ENCODE results near the gene PTPN6.

DNA sequence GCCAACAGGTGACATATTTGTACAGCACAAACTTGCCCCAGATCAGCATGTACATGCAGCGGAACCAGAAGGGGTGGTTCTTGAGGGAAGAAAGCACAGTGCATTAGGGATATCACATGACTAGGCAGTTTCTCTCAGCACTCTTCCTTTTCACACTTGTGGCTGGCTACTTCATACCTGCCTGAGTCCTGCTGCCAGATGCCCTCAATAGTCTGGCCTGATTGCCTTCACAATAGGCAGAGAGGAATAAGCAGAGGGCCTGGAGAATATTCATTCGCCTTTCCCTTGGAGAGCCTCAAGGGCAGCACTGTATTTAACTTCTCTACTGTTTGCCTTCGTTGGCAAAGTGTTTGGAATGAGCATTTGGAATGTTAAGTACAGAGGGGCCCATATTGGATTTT, 27.5 kb downstream of the PTPN6 start:
- peak; percentile 80 for TF ChIP-seq POLR2AphosphoS5 (IDR thresholded peaks at IDR 0.05)
- TF ChIP-seq, protein P1, sequence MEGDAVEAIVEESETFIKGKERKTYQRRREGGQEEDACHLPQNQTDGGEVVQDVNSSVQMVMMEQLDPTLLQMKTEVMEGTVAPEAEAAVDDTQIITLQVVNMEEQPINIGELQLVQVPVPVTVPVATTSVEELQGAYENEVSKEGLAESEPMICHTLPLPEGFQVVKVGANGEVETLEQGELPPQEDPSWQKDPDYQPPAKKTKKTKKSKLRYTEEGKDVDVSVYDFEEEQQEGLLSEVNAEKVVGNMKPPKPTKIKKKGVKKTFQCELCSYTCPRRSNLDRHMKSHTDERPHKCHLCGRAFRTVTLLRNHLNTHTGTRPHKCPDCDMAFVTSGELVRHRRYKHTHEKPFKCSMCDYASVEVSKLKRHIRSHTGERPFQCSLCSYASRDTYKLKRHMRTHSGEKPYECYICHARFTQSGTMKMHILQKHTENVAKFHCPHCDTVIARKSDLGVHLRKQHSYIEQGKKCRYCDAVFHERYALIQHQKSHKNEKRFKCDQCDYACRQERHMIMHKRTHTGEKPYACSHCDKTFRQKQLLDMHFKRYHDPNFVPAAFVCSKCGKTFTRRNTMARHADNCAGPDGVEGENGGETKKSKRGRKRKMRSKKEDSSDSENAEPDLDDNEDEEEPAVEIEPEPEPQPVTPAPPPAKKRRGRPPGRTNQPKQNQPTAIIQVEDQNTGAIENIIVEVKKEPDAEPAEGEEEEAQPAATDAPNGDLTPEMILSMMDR (IDR thresholded peaks at IDR 0.05) = peak in 3 of 4 experiments; percentile 29 to 50 (median 30)
